GM18868 (cell line): ENCODE measurements around the gene MPP1.

Source experiments
- ATAC-seq: cut with Tn5 transposase; IDR thresholded peaks from one replicate; pipeline ENCODE4 v1.9.1; 2021; ENCODE audit warnings: mild to moderate bottlenecking, moderate library complexity; ENCODE audit not compliant: unreplicated experiment

Gene MPP1

DNA sequence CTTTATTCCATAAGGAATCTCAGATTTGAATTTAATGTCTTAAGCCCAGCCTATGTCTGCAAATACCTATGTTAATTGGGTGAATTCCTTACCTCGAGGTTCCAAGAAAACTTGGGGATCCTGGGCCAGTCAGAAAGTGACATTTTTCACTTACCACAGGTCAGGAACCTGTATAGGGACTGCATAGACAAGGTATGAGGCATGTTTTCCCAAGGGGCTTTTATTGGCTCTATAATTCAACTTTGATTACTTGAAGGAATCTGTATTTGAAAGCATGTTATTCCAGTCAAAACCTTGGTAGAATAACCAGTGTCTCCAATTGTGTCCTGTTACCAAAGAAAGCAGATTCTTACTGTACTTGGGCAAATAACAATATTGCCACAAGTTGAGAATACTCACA lies 8.5 kb upstream of the MPP1 start:
- ATAC-seq, result no peak

DNA sequence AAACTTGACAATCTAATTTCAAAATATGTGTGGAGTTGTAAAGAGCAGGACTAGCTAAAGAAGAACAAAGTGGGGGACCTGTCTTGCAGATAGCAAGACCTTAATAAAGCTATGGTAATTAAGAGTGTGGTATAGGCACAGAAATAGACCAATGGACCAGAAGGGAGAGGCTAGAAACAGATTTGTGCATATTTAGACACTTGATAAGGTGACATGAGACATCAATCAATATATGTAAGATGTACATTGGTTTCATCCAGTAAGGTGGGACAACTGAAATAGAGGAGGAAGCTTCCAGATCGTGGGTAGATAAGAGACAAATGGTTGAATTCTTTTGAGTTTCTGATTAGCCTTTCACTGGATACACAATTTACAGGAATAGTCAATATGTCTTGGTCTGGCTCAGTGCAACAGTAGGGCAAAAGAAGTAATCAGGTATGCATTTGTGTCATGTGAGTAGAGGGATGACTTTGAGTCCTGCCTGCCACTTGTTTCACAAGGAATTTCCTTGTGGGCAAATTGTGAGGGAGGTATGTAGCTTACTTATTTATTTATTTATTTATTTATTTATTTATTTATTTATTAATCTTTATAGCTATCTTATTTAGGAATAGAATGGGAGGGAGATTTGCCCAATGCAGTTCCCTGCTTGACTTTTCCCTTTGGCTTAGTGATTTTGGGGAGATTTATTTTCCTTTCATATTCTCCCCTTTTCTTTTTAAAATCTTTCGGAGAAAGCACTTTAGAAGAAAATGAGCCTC lies 7.2 kb upstream of the MPP1 start:
- ATAC-seq, result no peak

DNA sequence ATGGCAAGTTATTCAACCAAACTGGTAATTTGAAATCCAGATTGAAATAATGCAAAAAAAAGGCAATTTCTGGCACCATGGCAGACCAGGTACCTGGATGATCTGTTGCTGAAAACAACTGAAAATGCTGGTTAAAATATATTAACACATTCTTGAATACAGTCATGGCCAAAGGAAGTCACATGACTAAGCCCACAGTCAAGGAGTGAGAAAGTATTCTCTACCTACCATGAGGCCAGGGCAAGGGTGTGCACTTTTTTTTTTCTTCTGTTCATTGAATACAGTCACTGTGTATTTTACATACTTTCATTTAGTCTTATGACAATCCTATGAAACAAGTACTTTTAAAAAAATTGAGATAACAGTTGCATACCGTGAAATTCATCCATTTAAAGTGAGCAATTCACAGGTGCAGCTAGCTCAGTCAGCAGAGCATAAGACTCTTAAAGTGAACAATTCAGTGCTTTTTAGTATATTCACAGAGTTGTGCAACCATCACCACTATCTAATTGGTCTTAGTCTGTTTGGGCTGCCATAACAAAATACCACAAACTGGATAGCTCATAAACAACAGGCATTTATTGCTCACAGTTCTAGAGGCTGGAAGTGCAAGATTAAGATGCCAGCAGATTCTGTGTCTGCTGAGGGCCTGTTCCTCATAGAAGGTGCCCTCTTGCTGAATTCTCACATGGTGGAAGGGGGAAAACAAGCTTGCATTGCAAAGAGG lies 4.8 kb upstream of the MPP1 start:
- ATAC-seq, result no peak

DNA sequence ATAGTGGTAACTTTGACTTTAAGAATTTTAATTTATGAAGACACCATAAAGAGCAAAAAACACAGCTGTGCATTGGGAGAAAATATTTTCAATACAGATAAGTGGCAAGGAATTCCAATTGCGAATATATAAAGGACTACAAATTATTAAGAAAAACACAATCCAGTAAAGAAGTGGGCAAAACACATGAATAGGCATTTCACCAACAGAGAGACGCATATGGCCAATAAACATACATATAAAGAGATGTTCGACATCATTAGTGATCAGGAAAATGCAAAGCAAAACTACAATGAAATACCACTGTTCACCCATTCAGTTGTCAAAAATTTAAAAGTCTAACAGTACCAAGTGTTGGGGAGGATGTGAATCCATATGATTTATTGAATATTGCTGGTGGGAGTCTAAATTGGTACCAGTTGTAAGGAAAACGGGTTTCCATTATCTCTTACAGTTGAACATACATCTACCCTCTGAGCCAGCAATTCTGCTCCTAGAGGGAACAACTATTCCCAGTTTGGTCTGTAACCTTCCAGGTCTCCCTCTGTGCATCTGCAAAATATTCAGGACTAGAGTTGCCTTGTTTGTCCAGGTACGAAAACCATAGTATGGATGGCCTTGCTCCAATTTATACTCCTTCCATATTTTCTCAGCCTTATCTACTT lies 1.7 kb upstream of the MPP1 start:
- no peak for ATAC-seq

DNA sequence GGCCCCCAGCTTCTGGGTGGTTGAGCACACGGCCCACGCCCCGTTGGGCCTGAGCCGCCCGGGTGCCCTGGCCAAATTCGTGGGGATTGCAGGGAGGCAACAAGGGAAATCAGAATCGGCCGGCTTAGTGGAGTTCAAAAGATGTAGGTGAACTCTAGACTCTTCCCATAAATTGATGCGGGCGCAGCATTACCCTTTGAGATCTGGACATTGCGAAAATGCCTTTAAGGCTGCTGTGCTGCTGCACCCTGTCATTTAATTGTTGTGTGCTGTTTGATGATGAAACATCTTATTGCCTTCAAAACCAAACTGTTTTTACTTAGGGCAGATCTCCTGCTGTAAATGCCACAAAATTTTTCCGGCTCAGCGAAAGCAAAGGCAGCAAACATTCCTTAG lies 409 bp upstream of the MPP1 start:
- ATAC-seq, result no peak

DNA sequence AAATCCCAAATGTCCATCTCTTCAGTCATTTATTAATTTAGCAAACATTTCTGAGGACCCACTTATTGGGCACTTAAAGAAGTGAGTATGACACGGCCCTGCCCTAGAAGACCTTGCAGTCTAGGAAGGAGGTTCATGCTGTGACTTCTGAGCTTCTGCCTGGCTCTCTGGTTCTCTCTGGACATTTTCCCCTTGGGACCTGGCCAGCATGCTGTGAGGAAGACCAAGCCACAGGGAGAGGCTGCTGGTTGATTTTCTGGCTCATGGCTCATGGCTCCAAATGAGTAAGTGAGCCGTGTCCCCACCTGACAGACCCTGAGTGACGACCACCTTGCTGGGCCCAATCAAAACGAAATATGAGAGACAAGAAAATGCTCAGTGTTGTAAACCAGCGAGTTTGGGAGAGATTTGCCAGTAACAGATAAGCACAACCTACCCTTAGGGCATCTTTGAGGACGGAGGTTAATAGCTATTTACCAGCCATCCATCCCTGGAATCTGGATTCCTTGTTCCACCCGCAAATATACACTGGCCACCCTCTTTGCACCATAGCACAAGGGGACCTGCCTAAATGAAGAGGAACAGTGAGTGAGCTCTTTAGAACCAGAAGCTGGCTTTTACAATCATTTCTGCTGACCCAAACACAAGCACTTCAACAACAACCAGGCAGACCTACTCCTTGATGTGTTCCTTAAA lies 876 bp downstream of the MPP1 start:
- no peak for ATAC-seq

DNA sequence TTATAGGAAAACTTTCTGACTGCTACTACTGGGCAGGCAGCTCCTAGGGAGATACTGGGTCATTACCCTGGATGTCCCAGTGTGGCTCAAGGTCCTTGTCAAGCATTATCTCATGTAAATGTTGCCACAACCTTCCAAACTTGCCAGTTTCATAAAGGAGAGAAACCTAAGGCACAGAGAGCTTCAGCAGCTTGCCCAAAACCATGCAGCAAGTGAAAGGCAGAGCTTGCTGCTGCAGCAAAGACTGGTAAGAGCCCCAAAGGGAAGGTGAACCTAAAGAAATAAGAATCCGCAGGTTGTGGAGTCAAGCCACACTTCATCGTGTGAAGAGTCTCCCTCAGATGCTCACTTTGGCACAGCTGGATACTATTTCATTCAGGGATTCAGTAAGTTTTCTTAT lies 2.3 kb downstream of the MPP1 start:
- ATAC-seq, result no peak

DNA sequence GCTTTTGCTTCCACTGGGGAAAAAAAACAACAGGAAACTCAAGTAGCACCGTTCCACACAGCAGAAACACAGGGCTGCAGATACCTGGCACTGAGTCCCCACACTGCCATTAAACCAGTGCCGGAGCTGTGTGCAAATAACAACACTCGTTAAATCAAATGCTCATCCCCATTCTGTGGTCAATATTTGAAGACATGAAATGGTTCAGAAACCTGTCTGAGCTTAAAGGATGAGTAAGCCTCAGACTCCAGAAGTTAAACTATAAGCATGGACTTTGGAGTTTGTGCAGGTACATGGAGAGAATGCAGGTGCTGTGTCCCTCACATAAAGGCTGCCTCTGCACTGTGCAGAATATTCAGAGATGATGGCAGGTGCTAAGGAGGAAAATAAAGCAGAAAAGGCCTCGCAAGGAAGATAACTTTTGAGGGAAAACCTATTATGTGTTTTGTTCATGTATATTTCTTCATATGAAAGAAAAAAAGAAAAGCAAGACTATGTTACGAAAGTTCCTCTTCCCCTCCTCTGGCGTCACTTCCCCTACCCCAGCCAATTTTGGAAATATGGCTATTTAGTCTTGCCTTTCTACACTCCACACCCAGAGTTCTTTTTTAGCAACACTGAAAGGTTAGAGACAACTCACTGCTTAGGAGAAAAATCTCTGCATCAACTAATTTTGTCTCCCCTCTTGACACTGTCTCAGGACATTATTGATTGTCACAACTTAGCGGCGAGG lies 4.6 kb downstream of the MPP1 start:
- no peak for ATAC-seq

DNA sequence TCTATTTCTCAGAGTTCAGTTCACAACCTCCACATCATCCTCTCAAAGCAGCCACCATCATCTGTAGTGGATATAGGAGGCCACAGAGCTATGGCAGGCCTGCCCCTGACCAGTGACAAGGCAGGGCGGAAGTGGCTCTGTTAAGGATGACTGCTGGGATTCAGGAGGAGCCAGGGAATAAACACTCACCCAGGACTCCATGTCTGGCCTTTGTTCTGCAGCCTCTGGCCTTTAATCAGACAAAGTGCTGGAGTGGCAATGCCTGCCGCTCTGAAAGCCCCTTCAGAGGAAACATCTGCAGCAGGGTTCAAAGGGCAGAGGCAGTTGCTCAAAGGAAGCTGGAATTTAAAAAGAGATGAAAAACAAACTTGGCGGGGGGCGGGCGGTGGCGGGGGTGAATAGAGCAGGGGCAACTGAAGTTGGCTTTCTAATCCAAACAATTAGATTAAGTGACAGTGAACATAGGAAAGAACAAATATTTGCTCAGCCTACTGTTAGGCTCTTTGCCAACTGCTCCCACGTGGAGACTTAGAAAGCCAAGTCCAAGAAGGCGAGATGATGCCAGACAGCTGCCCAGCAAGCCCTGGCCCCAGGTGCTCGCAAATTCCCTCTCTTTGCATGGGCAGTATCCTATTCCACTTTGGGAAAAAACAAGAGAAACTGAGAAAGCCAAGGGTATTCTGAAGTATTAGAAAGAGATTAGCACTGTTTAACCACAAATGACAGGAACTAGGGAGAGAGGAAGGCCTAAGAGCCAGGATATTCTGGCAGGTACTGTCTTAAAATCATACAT lies 5.5 kb downstream of the MPP1 start:
- ATAC-seq, result no peak

DNA sequence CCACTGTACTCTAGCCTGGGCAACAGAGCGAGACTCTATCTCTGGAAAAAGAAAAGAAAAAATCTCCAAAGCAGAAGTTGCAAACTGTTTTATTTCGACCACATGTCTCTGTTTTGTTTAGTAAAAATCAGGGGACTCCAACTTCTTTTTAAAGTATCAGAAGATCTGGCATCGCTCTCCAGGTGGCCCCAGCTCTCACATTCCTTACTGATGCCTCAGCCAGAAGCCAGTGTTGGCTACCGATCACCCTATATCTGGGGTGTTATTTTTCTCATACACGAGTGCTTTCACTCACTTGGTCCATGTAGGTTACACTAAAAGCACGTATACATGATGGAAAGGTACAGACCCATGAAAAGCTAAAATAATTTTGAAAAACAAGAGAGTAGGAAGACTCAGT lies 8.3 kb downstream of the MPP1 start:
- no peak for ATAC-seq

DNA sequence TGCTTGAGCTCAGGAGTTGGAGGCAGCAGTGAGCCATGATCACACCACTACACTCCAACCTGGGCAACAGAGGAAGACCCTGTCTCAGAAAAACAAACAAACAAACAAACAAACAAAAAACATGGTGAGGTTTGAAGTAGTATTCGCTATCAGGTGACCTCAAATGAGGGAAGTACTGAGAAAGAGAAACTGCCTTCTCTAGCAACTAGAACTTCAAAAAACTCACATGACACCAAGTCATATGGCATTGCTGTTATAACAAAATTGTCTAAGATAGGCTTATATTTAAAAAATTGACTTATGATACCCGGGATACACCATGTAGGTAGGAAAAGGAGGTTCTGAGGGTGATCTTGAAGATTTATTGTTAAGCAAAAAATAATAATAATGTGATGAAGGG lies 10.3 kb downstream of the MPP1 start:
- no peak for ATAC-seq

DNA sequence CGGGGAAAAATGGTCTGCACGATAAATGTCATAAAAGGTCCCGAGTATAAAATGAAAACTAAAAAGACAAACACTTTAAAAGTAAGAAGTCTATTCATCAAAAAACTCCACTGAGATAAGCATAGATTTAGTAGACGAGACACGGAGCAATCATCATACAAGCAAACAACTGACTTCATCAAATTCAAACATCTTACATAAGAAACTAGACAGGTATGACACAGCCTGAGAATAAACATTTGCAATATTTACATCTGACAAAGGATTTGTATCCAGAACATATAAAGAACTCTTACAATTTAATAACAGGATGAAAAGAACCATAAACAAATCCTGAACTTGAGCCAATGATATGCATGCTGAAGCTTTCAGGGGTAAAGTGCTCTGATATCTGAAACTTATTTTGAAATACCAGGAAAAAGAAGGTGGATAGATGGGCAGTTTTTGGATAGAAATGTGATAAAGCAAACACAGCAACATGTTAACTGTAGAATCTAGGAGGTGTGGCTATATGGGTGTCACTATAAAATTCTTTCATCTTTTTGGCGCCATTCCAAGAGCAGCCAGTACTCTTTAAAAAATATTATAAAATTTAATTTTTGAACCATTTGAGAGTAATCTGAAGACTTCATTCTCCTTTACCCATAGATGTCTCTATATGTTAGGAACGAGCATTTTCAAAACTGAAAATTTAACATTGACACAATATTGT lies 12.0 kb downstream of the MPP1 start:
- no peak for ATAC-seq

DNA sequence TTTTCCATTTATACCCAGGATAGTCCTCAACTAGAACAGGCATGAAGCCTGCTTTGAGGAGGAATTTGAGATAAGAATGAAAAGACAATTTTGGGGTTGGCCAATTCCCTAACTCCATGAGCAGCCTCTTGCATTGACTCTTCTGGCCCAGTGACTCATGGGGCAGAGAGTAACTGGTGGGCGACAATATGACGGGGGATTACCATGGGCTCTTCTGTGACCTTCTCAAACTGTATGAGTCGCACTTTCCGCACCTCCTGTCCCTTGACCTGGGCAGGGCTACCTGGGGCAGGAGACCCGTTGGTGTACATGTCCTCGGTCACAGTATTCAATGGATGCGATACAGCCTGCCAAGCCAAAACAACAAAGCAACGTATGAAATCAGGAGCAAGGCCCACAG lies 13.3 kb downstream of the MPP1 start:
- no peak for ATAC-seq

DNA sequence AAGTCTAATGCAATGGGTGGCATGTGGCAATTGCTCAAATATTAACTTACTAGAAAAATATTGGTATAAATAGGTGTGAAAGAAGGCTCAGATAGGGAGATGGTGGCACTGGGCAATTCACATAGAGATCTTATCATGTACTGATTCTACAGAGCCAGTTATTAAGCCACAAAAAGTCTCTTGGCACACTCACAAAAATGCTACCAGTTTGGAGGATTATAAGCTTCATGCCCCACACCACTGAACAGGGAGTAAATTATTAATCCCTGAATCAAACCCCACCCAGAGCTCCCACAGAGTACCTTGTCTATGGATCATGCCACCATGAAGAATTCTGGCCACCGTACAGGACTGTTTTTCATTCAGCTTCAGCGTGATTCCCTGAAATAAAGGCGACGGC lies 13.8 kb downstream of the MPP1 start:
- no peak for ATAC-seq

DNA sequence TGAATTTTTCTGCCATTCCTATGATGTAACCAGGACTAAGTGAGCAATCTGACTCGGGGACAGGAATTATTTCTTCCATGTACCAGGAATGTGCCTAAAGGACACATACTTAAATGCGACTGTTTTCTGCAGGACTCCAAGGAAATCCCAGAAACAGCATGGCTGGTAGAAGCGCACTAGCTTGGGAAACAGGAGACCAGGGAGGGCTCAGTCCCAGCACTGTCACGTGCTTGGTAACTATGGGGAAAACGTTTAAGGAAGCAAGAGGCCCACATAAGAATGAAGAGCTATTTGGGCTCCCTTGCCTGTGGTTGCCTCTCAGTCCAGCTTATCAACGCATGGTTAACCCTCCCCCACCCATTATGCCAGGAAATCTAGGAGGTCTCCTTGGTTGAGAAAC lies 19.6 kb downstream of the MPP1 start:
- ATAC-seq, result no peak

DNA sequence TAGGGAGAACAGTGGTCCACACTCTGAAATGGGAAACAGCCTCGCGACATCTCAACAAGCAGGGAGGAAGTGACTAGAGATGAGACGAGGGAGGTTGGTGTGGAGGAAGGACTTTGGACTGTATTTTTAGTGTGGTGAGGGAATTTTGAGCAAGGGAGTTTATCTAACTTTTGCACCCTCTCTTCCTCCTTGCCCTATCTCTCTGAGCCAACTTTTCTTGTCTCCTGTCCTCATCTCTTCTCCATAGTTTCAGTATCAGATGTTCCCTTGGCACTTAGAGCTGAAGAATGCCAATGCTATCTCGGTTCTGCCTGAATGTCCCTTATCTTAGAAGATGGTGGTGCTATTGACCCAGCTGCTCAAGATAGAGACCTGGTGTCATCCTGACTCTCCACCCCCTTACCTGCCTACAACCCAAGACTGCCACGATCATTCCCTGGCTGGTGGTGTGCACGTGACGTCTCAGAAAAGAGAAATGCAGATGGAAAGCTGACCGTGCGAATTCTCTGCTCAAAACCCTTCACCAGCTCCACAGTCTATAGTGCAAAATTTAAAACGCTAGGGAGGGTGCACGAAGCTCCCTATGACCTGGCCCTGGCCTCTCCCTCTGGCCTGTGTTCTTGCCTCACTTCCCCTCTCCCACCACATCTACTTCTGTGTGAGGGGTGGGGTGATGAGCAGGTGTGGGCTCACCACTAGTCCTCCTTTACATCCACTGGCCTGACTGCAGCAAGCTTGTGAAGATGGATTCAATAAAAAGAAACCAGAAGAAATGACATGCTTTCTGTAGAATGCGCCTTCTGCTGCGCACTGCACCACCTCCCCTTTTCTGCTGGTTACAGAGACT lies 20.9 kb downstream of the MPP1 start:
- no peak for ATAC-seq

DNA sequence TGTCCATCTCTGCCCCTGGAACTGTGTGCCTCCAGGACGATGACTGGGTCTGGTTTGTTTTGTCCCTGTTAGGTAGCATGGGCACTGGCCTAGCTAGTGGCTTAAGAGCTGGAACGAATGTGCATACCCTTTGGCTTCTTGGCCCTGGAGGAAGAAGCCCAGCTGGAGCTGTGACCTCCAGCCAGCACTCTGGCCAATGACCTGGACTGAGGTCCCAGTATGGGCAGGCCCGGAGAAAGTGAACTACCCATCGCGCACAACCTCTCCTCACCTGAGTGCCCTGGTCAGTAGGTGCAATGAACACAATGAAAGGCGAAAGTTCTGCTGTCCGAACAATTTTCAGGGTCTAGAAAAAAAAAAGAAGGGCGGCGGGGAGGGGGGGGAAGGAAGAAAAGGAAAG lies 24.3 kb downstream of the MPP1 start:
- ATAC-seq, result no peak

DNA sequence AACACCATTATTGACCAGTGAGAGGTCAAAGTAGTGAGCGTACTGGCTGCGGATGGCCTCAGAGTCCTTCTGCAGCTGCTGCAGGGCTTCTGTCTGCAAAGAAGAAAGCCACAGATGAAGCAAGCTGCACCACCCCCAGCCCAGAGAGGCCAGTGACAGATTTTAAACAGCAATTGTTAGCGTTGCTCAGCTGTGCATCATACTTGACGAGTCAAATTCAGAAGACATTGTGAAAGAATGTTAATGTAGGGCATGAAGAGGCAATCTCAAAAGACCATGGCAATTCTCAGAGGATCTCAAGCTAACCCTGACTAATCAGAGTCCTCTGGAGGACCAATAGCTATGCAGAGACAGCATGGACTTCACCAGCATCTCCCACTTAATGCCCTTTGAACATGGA lies 26.0 kb downstream of the MPP1 start:
- no peak for ATAC-seq

DNA sequence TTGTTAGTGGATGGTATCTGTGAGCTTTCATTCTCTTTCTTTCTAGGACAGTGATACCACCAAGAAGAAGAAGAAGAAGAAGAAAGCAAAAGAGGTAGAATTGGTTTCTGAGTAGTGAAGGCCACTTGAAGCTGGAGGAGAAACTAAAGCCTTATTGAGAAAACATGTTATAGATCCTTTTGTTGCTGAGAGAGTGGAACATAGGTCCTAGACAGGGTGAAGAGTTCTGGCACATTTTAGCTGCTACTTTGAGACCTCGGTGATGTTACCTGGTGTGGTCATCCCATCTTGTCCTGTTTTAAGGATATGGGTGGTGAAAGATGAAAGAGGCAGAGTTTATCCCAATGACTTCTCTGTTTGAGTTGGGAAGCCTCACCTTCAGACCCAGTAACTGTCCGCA lies 28.5 kb downstream of the MPP1 start:
- ATAC-seq, result no peak
